Naive thymus-derived CD8-positive, alpha-beta T cell (primary cell): Measurements from ENCODE around the gene BBX. TPM values are rescaled to one million over a fixed set of nuclear protein-coding genes. Genes with fewer than 3 reads are reported as not detected.

Experiments used
- ATAC-seq, 2 donors: fragments of 150-1000 bp; cut with Tn5 transposase in 1 of 2; sonication (Bioruptor Pico), chemical (Tn5 transposase) in 1 of 2; 1 replicate in 1 of 2; 2 replicates in 1 of 2; pipeline ENCODE4 v1.10.0; 2021; ENCODE audit warnings: mild to moderate bottlenecking in 2 of 2, moderate library complexity in 2 of 2
- POLR2A ChIA-PET: fragments of 350-600 bp; sonication (Branson Sonifier 250); formaldehyde crosslinking; loops from one replicate; lab custom pipeline; 2021; ENCODE audit warnings: antibody characterized with exemption; lab: Charles Lee
- DNase-seq, 10 donors: peaks; one replicate each; pipeline versions ENCODE4 v3.0.0 to v3.0.0-alpha.2; 2020 to 2022
- H3K27ac Mint-ChIP-seq, 10 donors: one replicate each; pipeline ENCODE4 v1.8.0; 2020 to 2022; ENCODE audit warnings: mild to moderate bottlenecking in 10 of 10, mixed read lengths in 10 of 10, moderate library complexity in 4 of 10, inconsistent platforms in 1 of 10
- H3K27me3 Mint-ChIP-seq, 5 donors: one replicate each; pipeline ENCODE4 v1.8.0; 2021 to 2022; ENCODE audit warnings: mixed read lengths in 5 of 5
- H3K36me3 Mint-ChIP-seq, 3 donors: one replicate each; pipeline ENCODE4 v1.8.0; 2020 to 2022; ENCODE audit warnings: mixed read lengths in 3 of 3, mild to moderate bottlenecking in 2 of 3, inconsistent platforms in 1 of 3
- H3K4me1 Mint-ChIP-seq, 4 donors: one replicate each; pipeline ENCODE4 v1.8.0; 2021 to 2022; ENCODE audit warnings: mixed read lengths in 4 of 4
- H3K4me3 Mint-ChIP-seq, 10 donors: one replicate each; pipeline ENCODE4 v1.8.0; 2020 to 2022; ENCODE audit warnings: mild to moderate bottlenecking in 10 of 10, mixed read lengths in 10 of 10, moderate library complexity in 6 of 10, inconsistent platforms in 1 of 10
- H3K9me3 Mint-ChIP-seq, 9 donors: one replicate each; pipeline ENCODE4 v1.8.0; 2020 to 2022; ENCODE audit warnings: mixed read lengths in 9 of 9, mild to moderate bottlenecking in 3 of 9, inconsistent platforms in 1 of 9, moderate library complexity in 1 of 9
- polyA plus RNA-seq, 3 donors: library from polyadenylated mRNA; unstranded; fragments of 300-500 nt; fragmentation: Illumina TruSeq; gene quantifications; one replicate each; pipeline ENCODE4 v1.2.3, GENCODE V29; 2021
- total RNA-seq, 8 experiments: library from RNA in 2 of 8; stranded (reverse) in 2 of 8; gene quantifications; one replicate each; pipeline ENCODE4 v1.2.3 and lab custom pipeline; 2021 to 2026

BBX gene
- total and polyA plus RNA-seq, 5 experiments from 2014 or later = 86.9 to 95.4 (median 93.2) TPM

- DNase-seq (no peak), ATAC-seq (no peak)
- no peak overlapping the region for H3K27ac Mint-ChIP-seq
- POLR2A ChIA-PET = no interaction called here
- no peak overlapping the region for H3K4me3 Mint-ChIP-seq
- H3K27me3 Mint-ChIP-seq = no peaks in the 10 kb centered on the region
- H3K4me1 Mint-ChIP-seq = peaks cover 23 to 47% (median 29%) of the 10 kb centered on the region in 4 donors
- peaks cover 0 to 7% (median 4%) of the 10 kb centered on the region in 3 donors for H3K36me3 Mint-ChIP-seq
- no peaks in the 10 kb centered on the region for H3K9me3 Mint-ChIP-seq
Measured at GRCh38 chr3:107705046-107705445, 182.3 kb downstream of the BBX start.

DNA sequence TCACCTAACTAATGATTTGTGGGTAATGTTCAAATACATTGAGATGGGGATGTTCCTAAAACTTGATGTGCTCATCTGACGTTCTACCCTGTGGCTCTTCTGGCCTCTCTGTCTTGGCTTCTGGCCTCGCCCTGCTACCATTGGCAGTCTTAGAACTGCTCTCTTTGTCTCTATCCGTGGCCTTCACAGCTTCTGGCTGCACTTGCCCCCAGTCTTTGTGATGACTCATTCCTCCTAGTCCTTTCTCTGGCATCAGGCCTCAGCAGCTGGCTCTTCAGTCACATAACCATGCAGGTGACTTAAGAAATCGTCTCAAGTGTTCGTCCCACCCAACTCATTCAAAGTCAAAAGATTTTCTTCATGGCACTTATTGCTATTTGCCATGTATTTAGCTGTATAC is 188.1 kb downstream of the BBX start:
- DNase-seq = no peak
- H3K9me3 Mint-ChIP-seq = no peaks in the 10 kb centered on the region
- H3K4me1 Mint-ChIP-seq = peaks cover 0 to 12% (median 8%) of the 10 kb centered on the region in 4 donors
- ATAC-seq = no peak
- H3K36me3 Mint-ChIP-seq = peaks cover 19 to 54% (median 22%) of the 10 kb centered on the region in 3 donors
- POLR2A ChIA-PET = no interaction called here
- H3K27ac Mint-ChIP-seq = peak overlapping the region in 1 of 10 donors; percentile 61
- H3K27me3 Mint-ChIP-seq = no peaks in the 10 kb centered on the region
- H3K4me3 Mint-ChIP-seq = no peak overlapping the region

DNA sequence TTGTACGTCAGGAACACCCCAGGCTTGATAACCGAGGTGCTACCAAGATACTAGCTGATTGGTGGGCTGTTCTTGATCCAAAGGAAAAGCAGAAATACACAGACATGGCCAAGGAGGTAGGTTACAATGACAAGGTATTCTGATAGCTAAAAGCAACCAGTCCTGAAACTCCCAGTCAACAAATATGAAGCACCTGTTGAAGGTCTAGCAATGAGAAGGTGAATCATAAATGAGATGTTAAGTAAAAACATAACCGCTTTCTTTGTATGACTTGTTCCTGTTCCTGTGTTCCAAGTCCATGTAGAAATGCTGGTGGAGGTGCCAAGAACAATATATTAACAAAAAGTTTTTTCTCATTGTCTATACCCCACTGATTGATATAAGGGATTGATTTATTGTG is 194.0 kb downstream of the BBX start:
- Mint-ChIP-seq H3K27me3 (no peaks in the 10 kb centered on the region), H3K4me3 (no peak overlapping the region), H3K9me3 (no peaks in the 10 kb centered on the region), H3K36me3 (peaks cover 11 to 65% (median 21%) of the 10 kb centered on the region in 3 donors), H3K27ac (no peak overlapping the region), H3K4me1 (peaks cover 4 to 12% (median 8%) of the 10 kb centered on the region in 4 donors)
- ATAC-seq (no peak), DNase-seq (no peak)
- POLR2A ChIA-PET = no interaction called here

DNA sequence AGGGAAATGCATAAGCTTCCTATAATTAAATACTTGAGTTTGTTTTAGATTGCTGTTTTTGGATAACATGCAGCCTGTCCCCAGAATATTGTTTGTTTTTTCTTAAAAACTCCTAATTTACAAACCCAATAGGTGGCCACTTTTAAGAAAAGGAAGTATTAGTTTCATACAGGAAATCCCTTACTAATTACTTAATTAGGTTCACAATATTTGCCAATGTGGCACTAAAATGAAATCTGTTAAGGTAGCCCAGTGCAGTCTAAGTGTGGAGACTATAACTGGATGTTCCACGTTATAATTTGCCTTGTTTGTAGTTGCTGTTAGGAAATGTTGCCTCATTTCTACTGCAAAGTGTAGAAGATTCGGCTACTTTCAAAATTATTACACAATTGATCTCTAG is 195.8 kb downstream of the BBX start:
- no peak overlapping the region for H3K4me3 Mint-ChIP-seq
- peaks cover 0 to 8% (median 3%) of the 10 kb centered on the region in 4 donors for H3K4me1 Mint-ChIP-seq
- DNase-seq (no peak), ATAC-seq (no peak)
- H3K27me3 Mint-ChIP-seq = no peaks in the 10 kb centered on the region
- peaks cover 0 to 3% (median 0%) of the 10 kb centered on the region in 9 donors for H3K9me3 Mint-ChIP-seq
- POLR2A ChIA-PET = no interaction called here
- peaks cover 0 to 55% (median 22%) of the 10 kb centered on the region in 3 donors for H3K36me3 Mint-ChIP-seq
- no peak overlapping the region for H3K27ac Mint-ChIP-seq

DNA sequence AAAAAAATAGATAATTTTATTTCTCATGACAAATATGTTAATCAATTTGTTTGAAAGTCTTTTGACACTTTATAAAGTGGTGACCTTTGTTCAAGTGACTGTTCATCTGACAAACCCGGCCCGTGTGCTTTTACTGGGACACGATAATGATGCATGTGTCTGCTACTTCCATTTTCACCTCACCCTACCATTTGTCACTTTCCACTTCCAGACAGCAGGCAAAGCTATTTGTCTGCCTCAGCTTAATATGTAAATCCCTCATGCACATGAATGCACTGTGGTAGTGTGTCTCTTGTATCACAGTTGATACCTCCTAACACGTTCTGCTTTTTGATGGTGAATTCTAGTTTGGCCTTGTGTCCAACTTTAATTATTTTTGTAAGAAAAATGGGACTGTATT is 204.3 kb downstream of the BBX start:
- peaks cover 11 to 66% (median 35%) of the 10 kb centered on the region in 3 donors for H3K36me3 Mint-ChIP-seq
- POLR2A ChIA-PET = interaction anchor here (0.7 kb wide), 1 partner anchor 455 kb away, joined by 3 read pairs; no protein-coding TSS in a partner anchor
- no peaks in the 10 kb centered on the region for H3K27me3 Mint-ChIP-seq
- H3K4me3 Mint-ChIP-seq = no peak overlapping the region
- H3K4me1 Mint-ChIP-seq = peaks cover 0 to 11% (median 5%) of the 10 kb centered on the region in 4 donors
- no peak for ATAC-seq
- no peak for DNase-seq
- peaks cover 0 to 4% (median 0%) of the 10 kb centered on the region in 9 donors for H3K9me3 Mint-ChIP-seq
- H3K27ac Mint-ChIP-seq = peak overlapping the region in 1 of 10 donors; percentile 25

- no peak for DNase-seq
- H3K9me3 Mint-ChIP-seq = no peaks in the 10 kb centered on the region
- peaks cover 15 to 77% (median 22%) of the 10 kb centered on the region in 3 donors for H3K36me3 Mint-ChIP-seq
- H3K4me3 Mint-ChIP-seq = no peak overlapping the region
- ATAC-seq = no peak
- H3K27me3 Mint-ChIP-seq = no peaks in the 10 kb centered on the region
- POLR2A ChIA-PET = interaction anchor here (0.7 kb wide), 1 partner anchor 9 kb away, joined by 3 read pairs; no protein-coding TSS in a partner anchor
- H3K27ac Mint-ChIP-seq = peak overlapping the region in 1 of 10 donors; percentile 60
- peaks cover 0 to 11% (median 6%) of the 10 kb centered on the region in 4 donors for H3K4me1 Mint-ChIP-seq
Measured at GRCh38 chr3:107729686-107730085, 206.9 kb downstream of the BBX start.

- peaks cover 8 to 62% (median 16%) of the 10 kb centered on the region in 3 donors for H3K36me3 Mint-ChIP-seq
- H3K4me1 Mint-ChIP-seq = peaks cover 4 to 6% (median 6%) of the 10 kb centered on the region in 4 donors
- DNase-seq (no peak), ATAC-seq (no peak)
- POLR2A ChIA-PET = no interaction called here
- H3K27ac Mint-ChIP-seq = no peak overlapping the region
- no peak overlapping the region for H3K4me3 Mint-ChIP-seq
- no peaks in the 10 kb centered on the region for H3K9me3 Mint-ChIP-seq
- H3K27me3 Mint-ChIP-seq = no peaks in the 10 kb centered on the region
Measured at GRCh38 chr3:107734317-107734716, 211.6 kb downstream of the BBX start.

- H3K9me3 Mint-ChIP-seq = no peaks in the 10 kb centered on the region
- POLR2A ChIA-PET = interaction anchor here (0.6 to 0.7 kb wide), 3 partner anchors 8 to 213 kb away, joined by 3 to 4 read pairs (median 4); no protein-coding TSS in a partner anchor
- no peak overlapping the region for H3K27ac Mint-ChIP-seq
Measured at GRCh38 chr3:107737914-107738313, 215.2 kb downstream of the BBX start.

GRCh38 chr3:107738486-107739183 is 215.9 kb downstream of the BBX start:
- ATAC-seq (no peak), DNase-seq (no peak)
- H3K4me1 Mint-ChIP-seq = peaks cover 0 to 13% (median 7%) of the 10 kb centered on the region in 4 donors
- no peaks in the 10 kb centered on the region for H3K27me3 Mint-ChIP-seq
- POLR2A ChIA-PET = interaction anchor here (0.6 kb wide), 1 partner anchor 9 kb away, joined by 3 read pairs; no protein-coding TSS in a partner anchor
- H3K4me3 Mint-ChIP-seq = no peak overlapping the region
- peaks cover 0 to 39% (median 0%) of the 10 kb centered on the region in 3 donors for H3K36me3 Mint-ChIP-seq
- H3K9me3 Mint-ChIP-seq = no peaks in the 10 kb centered on the region
- peak overlapping the region in 1 of 10 donors; percentile 16 for H3K27ac Mint-ChIP-seq

More at GRCh38 chr3:107737914-107738313, 215.2 kb downstream of the BBX start:
- Mint-ChIP-seq H3K4me3 (no peak overlapping the region), H3K36me3 (peaks cover 0 to 46% (median 3%) of the 10 kb centered on the region in 3 donors), H3K27me3 (no peaks in the 10 kb centered on the region), H3K4me1 (peaks cover 0 to 14% (median 7%) of the 10 kb centered on the region in 4 donors)
- DNase-seq (no peak), ATAC-seq (no peak)

DNA sequence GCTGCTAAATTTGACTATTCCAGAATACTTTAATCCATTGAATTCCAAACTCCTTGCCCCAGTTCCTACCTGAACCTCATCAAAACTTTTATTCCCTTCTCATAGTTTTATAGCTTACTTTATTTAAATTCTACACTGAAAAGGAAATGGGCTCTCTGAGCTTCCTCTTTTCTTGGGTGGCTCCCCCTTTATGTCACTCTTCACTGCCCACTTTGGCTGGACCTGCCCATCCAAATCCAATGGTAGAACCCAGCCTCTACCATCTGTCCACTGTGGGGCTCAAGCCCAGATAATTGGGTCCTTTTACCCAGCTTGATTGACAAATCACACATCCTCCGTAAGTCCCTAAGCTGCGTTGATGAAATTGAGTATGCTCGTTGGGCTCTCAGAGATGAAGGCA is 216.5 kb downstream of the BBX start:
- Mint-ChIP-seq H3K27me3 (no peaks in the 10 kb centered on the region), H3K4me3 (no peak overlapping the region)

GRCh38 chr3:107740992-107741896 is 218.5 kb downstream of the BBX start:
- Mint-ChIP-seq H3K27ac (peak overlapping the region in 1 of 10 donors; percentile 20), H3K4me1 (peaks cover 0 to 13% (median 7%) of the 10 kb centered on the region in 4 donors), H3K36me3 (peaks cover 0 to 43% (median 8%) of the 10 kb centered on the region in 3 donors), H3K4me3 (no peak overlapping the region), H3K9me3 (no peaks in the 10 kb centered on the region), H3K27me3 (no peaks in the 10 kb centered on the region)
- DNase-seq (peak in 3 of 10 donors; percentile 25 to 37 (median 25)), ATAC-seq (no peak)
- POLR2A ChIA-PET = interaction anchor here (1.2 kb wide), 1 partner anchor 65 kb away, joined by 3 read pairs; no protein-coding TSS in a partner anchor

More for the DNA sequence above, 216.5 kb downstream of the BBX start:
- Mint-ChIP-seq H3K36me3 (peaks cover 0 to 39% (median 0%) of the 10 kb centered on the region in 3 donors), H3K4me1 (peaks cover 0 to 13% (median 7%) of the 10 kb centered on the region in 4 donors), H3K9me3 (no peaks in the 10 kb centered on the region), H3K27ac (peak overlapping the region in 4 of 10 donors; percentile 12 to 73 (median 36))
- POLR2A ChIA-PET = no interaction called here
- DNase-seq (no peak), ATAC-seq (no peak)

DNA sequence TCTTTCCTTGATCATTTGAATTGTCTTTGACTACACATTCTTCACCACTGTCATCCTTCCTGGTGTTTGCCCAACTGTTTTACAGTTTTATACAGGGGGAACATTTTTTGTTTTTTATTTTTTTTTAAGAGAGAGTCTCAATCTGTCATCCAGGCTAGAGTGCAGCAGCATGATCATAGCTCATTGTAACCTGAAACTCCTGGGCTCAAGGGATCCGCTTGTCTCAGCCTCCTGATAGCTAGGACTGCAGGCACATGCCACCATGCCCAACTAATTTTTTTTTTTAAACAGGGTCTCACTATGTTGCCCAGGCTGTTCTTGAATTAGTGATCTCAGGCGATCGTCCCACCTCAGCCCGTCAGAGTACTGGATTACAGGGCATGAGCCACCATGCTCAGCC is 222.6 kb downstream of the BBX start:
- no peak overlapping the region for H3K4me3 Mint-ChIP-seq
- POLR2A ChIA-PET = no interaction called here
- peaks cover 0 to 64% (median 10%) of the 10 kb centered on the region in 3 donors for H3K36me3 Mint-ChIP-seq
- DNase-seq (no peak), ATAC-seq (no peak)
- H3K27me3 Mint-ChIP-seq = no peaks in the 10 kb centered on the region
- H3K27ac Mint-ChIP-seq = no peak overlapping the region
- H3K4me1 Mint-ChIP-seq = peaks cover 0 to 4% (median 0%) of the 10 kb centered on the region in 4 donors
- no peaks in the 10 kb centered on the region for H3K9me3 Mint-ChIP-seq
